K562 (cell line): ENCODE results near the gene RNF166. TPM values are rescaled to one million over a fixed set of nuclear protein-coding genes. Genes with fewer than 3 reads are reported as not detected.

ENCODE experiments used
- BACH1 ChIP-seq: fragments of 200-800 bp; sonication (Bioruptor generic); IDR thresholded peaks from 2 replicates; pipeline ENCODE4 v1.6.1; 2016; ENCODE audit warnings: missing genetic modification characterization, missing compliant biosample characterization
- BRD4 ChIP-seq: fragments of 200-600 bp; sonication (generic); IDR thresholded peaks from 2 replicates; pipeline ENCODE4 v1.6.1; 2017; ENCODE audit warnings: inconsistent platforms
- CREB1 ChIP-seq, 2 experiments: sonication (generic) in 1 of 2; formaldehyde crosslinking in 1 of 2; IDR thresholded peaks; 2 replicates each; pipeline versions ENCODE4 v1.6.1 to v1.8.0; 2012 to 2022; ENCODE audit warnings: inconsistent platforms in 1 of 2, mild to moderate bottlenecking in 1 of 2, missing genetic modification reagents in 1 of 2, moderate library complexity in 1 of 2
- DDX20 ChIP-seq: fragments of 450-650 bp; IDR thresholded peaks from 2 replicates; pipeline ENCODE4 v1.6.1; 2016; ENCODE audit warnings: missing genetic modification characterization, low read depth, mild to moderate bottlenecking, missing compliant biosample characterization, moderate library complexity
- EWSR1 ChIP-seq: fragments of 450-650 bp; IDR thresholded peaks from 2 replicates; pipeline ENCODE4 v1.6.1; 2018; ENCODE audit warnings: borderline replicate concordance, mild to moderate bottlenecking, low read depth, moderate library complexity; ENCODE audit not compliant: partially characterized antibody
- FOXK1 ChIP-seq: sonication (generic); formaldehyde crosslinking; IDR thresholded peaks from 2 replicates; pipeline ENCODE4 v1.8.0; 2022; ENCODE audit warnings: missing genetic modification reagents, mild to moderate bottlenecking, borderline replicate concordance
- HDAC1 ChIP-seq, 2 experiments: fragments of 450-650 bp; IDR thresholded peaks; 2 replicates each; pipeline ENCODE4 v1.6.1; 2016 to 2017; ENCODE audit warnings: inconsistent platforms in 1 of 2, mild to moderate bottlenecking in 1 of 2, moderate library complexity in 1 of 2
- MBD2 ChIP-seq: sonication (generic); IDR thresholded peaks from 2 replicates; pipeline ENCODE4 v1.6.1; 2016; ENCODE audit warnings: low read depth, borderline replicate concordance
- NR4A1 ChIP-seq, 2 experiments: fragments of 250-450 bp in 1 of 2; fragments of 450-650 bp in 1 of 2; sonication (Bioruptor Pico) in 1 of 2; IDR thresholded peaks; 2 replicates each; pipeline versions ENCODE4 v1.4.0 to v1.6.1; 2016 to 2020; ENCODE audit warnings: mild to moderate bottlenecking in 2 of 2, missing compliant biosample characterization in 1 of 2, missing genetic modification characterization in 1 of 2, moderate library complexity in 1 of 2
- PML ChIP-seq: IDR thresholded peaks from 2 replicates; pipeline ENCODE4 v1.6.1; 2012; ENCODE audit warnings: low read length, inconsistent platforms
- POLR2AphosphoS5 ChIP-seq: IDR thresholded peaks from 2 replicates; pipeline ENCODE4 v1.6.1; 2011; ENCODE audit warnings: mild to moderate bottlenecking, low read depth, low read length, moderate library complexity; ENCODE audit not compliant: control insufficient read depth, insufficient read depth
- RBM34 ChIP-seq: fragments of 200-400 bp; formaldehyde crosslinking; IDR thresholded peaks from 2 replicates; pipeline ENCODE4 v1.6.1; 2018; ENCODE audit warnings: low read length, borderline replicate concordance; ENCODE audit not compliant: insufficient read depth
- SIN3B ChIP-seq: fragments of 450-650 bp; IDR thresholded peaks from 2 replicates; pipeline ENCODE4 v1.6.1; 2017; ENCODE audit warnings: low read depth, mild to moderate bottlenecking, moderate library complexity
- polyA plus RNA-seq, 8 experiments: library from polyadenylated mRNA; depleted of rRNA in 4 of 8; stranded (reverse) in 5 of 8; unstranded in 3 of 8; fragments of >200 nt; fragmentation: Nextera tagmentation in 2 of 8; fragmentation: Illumina TruSeq in 1 of 8; extraction: Ambion mirVana in 2 of 8; extraction: Trizol in 1 of 8; gene quantifications; 2 replicates each; pipeline versions ENCODE4 v1.2.1 to v1.2.3, GENCODE V29; 2011 to 2014; ENCODE audit warnings: inconsistent platforms in 1 of 8, missing spikeins in 1 of 8
- total RNA-seq, 7 experiments: library from RNA; depleted of rRNA in 6 of 7; stranded (reverse); fragments of >200 nt in 6 of 7; fragmentation: Illumina TruSeq in 2 of 7; extraction: Trizol in 2 of 7; gene quantifications; 2 replicates each; pipeline versions ENCODE4 v1.2.1 to v1.2.3, GENCODE V29; 2011 to 2021; ENCODE audit warnings: low replicate concordance in 1 of 7
- TF ChIP-seq, protein P1 (sequence below): sonication (generic); formaldehyde crosslinking; IDR thresholded peaks from 2 replicates; pipeline ENCODE4 v1.9.0; 2022; ENCODE audit warnings: mild to moderate bottlenecking, missing genetic modification reagents
- TF ChIP-seq, protein P2 (sequence below): sonication (generic); formaldehyde crosslinking; IDR thresholded peaks from 2 replicates; pipeline ENCODE4 v1.8.0; 2022; ENCODE audit warnings: mild to moderate bottlenecking, missing genetic modification reagents
- TF ChIP-seq, protein P3 (sequence below): fragments of 450-650 bp; IDR thresholded peaks from 2 replicates; pipeline ENCODE4 v1.6.1; 2016; ENCODE audit warnings: antibody characterized with exemption
- TF ChIP-seq, protein P4 (sequence below): fragments of 450-650 bp; IDR thresholded peaks from 2 replicates; pipeline ENCODE4 v1.6.1; 2016; ENCODE audit warnings: low read depth, mild to moderate bottlenecking, moderate library complexity

Gene RNF166
- total and polyA plus RNA-seq, 9 of the 15 experiments (the other 6 are each of a cell fraction or from before 2014, with no cell fraction given), result 0.56 to 60.3 (median 19.5) TPM

DNA sequence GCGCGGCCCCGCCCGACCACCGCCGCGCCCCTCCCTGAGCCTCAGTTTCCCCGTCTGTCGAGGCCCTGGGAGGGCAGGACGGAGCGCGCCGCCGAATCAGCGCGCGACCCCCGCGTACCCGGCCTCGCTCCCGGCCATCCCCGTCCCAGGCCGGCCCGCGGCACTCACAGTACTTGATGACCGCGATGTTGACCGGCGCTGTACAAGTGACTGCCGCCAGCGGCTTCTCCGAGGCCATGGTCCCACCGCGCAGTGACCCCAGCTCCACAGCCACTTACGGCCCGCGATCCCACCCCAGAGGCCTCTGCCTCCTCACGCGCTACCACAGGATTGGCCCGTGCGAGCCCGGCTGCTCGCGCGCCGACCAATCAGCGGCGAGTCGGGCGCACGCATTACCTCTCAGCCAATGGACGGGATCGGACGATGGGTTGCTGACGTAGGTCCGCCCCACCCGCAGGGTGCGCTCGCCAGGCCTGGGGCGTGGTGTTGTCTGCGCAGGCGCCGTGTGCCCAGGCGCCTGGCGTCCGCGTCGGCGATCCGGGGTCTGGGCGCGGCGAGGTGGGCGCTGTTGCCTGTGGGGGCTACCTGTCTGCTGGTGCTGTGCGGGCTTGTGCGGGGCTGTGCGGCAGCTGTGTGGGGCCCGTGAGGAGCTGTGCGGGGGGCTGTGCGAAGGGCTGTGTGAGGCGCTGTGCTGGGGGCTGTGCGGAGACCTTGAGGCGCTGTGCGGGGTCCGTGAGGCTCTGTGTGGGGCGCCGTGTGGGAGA, 43.2 kb downstream of the RNF166 start, which contains the start of gene MVD (continued):
- TF ChIP-seq BACH1 (tag) (no peak), EWSR1 (no peak), RBM34 (peak; percentile 77; the same call in 1 of the 2 replicates), POLR2AphosphoS5 (peak; percentile 70; the same call in 1 of the 2 replicates), MBD2 (peak; percentile 100), PML (peak; percentile 74; the same call in 1 of the 2 replicates), NR4A1 (CRISPR knock-in tag; IDR thresholded peaks at IDR 0.05) (0 out of 2 replicates have a peak, but pooled peaks have one; percentile 21), NR4A1 (tag; IDR thresholded peaks at IDR 0.05) (no peak), DDX20 (tag) (no peak), HDAC1 (IDR thresholded peaks at IDR 0.05) (peak in 1 of 2 experiments; percentile 65; a peak in 2 of 4 replicates), SIN3B (peak; percentile 54), FOXK1 (CRISPR knock-in tag) (no peak), CREB1 (IDR thresholded peaks at IDR 0.05) (peak; percentile 94), CREB1 (CRISPR knock-in tag; IDR thresholded peaks at IDR 0.05) (peak; percentile 97), BRD4 (peak; percentile 78; the same call in 1 of the 2 replicates)
- TF ChIP-seq, protein P1, sequence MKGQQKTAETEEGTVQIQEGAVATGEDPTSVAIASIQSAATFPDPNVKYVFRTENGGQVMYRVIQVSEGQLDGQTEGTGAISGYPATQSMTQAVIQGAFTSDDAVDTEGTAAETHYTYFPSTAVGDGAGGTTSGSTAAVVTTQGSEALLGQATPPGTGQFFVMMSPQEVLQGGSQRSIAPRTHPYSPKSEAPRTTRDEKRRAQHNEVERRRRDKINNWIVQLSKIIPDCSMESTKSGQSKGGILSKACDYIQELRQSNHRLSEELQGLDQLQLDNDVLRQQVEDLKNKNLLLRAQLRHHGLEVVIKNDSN (CRISPR knock-in tag), result peak; percentile 75
- TF ChIP-seq, protein P2, sequence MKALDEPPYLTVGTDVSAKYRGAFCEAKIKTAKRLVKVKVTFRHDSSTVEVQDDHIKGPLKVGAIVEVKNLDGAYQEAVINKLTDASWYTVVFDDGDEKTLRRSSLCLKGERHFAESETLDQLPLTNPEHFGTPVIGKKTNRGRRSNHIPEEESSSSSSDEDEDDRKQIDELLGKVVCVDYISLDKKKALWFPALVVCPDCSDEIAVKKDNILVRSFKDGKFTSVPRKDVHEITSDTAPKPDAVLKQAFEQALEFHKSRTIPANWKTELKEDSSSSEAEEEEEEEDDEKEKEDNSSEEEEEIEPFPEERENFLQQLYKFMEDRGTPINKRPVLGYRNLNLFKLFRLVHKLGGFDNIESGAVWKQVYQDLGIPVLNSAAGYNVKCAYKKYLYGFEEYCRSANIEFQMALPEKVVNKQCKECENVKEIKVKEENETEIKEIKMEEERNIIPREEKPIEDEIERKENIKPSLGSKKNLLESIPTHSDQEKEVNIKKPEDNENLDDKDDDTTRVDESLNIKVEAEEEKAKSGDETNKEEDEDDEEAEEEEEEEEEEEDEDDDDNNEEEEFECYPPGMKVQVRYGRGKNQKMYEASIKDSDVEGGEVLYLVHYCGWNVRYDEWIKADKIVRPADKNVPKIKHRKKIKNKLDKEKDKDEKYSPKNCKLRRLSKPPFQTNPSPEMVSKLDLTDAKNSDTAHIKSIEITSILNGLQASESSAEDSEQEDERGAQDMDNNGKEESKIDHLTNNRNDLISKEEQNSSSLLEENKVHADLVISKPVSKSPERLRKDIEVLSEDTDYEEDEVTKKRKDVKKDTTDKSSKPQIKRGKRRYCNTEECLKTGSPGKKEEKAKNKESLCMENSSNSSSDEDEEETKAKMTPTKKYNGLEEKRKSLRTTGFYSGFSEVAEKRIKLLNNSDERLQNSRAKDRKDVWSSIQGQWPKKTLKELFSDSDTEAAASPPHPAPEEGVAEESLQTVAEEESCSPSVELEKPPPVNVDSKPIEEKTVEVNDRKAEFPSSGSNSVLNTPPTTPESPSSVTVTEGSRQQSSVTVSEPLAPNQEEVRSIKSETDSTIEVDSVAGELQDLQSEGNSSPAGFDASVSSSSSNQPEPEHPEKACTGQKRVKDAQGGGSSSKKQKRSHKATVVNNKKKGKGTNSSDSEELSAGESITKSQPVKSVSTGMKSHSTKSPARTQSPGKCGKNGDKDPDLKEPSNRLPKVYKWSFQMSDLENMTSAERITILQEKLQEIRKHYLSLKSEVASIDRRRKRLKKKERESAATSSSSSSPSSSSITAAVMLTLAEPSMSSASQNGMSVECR (CRISPR knock-in tag), result peak; percentile 67
- TF ChIP-seq, protein P3, sequence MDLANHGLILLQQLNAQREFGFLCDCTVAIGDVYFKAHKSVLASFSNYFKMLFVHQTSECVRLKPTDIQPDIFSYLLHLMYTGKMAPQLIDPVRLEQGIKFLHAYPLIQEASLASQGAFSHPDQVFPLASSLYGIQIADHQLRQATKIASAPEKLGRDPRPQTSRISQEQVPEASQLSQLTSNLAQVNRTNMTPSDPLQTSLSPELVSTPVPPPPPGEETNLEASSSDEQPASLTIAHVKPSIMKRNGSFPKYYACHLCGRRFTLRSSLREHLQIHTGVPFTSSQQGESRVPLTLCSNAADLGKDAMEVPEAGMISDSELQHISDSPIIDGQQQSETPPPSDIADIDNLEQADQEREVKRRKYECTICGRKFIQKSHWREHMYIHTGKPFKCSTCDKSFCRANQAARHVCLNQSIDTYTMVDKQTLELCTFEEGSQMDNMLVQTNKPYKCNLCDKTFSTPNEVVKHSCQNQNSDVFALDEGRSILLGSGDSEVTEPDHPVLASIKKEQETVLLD, result peak; percentile 73
- TF ChIP-seq, protein P4, sequence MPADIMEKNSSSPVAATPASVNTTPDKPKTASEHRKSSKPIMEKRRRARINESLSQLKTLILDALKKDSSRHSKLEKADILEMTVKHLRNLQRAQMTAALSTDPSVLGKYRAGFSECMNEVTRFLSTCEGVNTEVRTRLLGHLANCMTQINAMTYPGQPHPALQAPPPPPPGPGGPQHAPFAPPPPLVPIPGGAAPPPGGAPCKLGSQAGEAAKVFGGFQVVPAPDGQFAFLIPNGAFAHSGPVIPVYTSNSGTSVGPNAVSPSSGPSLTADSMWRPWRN, result no peak
